Keratinocyte (primary cell): ENCODE data around the gene DNM2. TPM values are rescaled to one million over a fixed set of nuclear protein-coding genes. Genes with fewer than 3 reads are reported as not detected.
"Not testable (repeated sequence)": the region's sequence is repeated elsewhere in the genome, so short reads cannot be mapped to it uniquely, and the experiment has no call there.

ENCODE experiments used
- DNase-seq: peaks from one replicate; pipeline ENCODE4 v3.0.0-alpha.2; 2011; ENCODE audit warnings: low read depth, missing footprints, low spot score
- FAIRE-seq: peaks from 2 replicates; lab custom pipeline; 2011; peaks lifted over from hg19 to GRCh38; lab: Jason Lieb, UNC
- H2AFZ ChIP-seq: 2 replicates; pipeline ENCODE4 v1.6.0; 2012; ENCODE audit warnings: low read length, control low read depth, inconsistent platforms; ENCODE audit not compliant: control insufficient read depth
- H3K27ac ChIP-seq: 2 replicates; pipeline ENCODE4 v1.5.1; 2011; ENCODE audit warnings: low read length; ENCODE audit not compliant: control insufficient read depth, insufficient read depth
- H3K27me3 ChIP-seq: 3 replicates; pipeline ENCODE4 v1.6.0; 2011; ENCODE audit warnings: low read length; ENCODE audit not compliant: control insufficient read depth, insufficient read depth; ENCODE audit errors: extremely low read depth
- H3K36me3 ChIP-seq, 2 experiments: 2 replicates in 1 of 2; 3 replicates in 1 of 2; pipeline ENCODE4 v1.5.1; 2011; ENCODE audit warnings: low read length in 2 of 2, mild to moderate bottlenecking in 1 of 2; ENCODE audit not compliant: control insufficient read depth in 2 of 2, insufficient read depth in 2 of 2; ENCODE audit errors: extremely low read depth in 1 of 2
- H3K4me1 ChIP-seq: 3 replicates; pipeline ENCODE4 v1.5.1; 2011; ENCODE audit warnings: low read length; ENCODE audit not compliant: control insufficient read depth, insufficient read depth; ENCODE audit errors: extremely low read depth
- H3K4me2 ChIP-seq: 3 replicates; pipeline ENCODE4 v1.6.0; 2011; ENCODE audit warnings: low read depth, low read length; ENCODE audit not compliant: control insufficient read depth, insufficient read depth; ENCODE audit errors: extremely low read depth
- H3K4me3 ChIP-seq, 3 experiments: fragments of 200-600 bp in 1 of 3; sonication (generic) in 1 of 3; 2 replicates in 2 of 3; 3 replicates in 1 of 3; pipeline ENCODE4 v1.5.1; 2011 to 2016; ENCODE audit warnings: low read length in 3 of 3, mild to moderate bottlenecking in 3 of 3, control low read depth in 2 of 3, inconsistent platforms in 1 of 3, low read depth in 1 of 3, mixed read lengths in 1 of 3, mixed run types in 1 of 3, moderate library complexity in 1 of 3; ENCODE audit not compliant: control insufficient read depth in 2 of 3, insufficient read depth in 2 of 3; ENCODE audit errors: extremely low read depth in 1 of 3
- H3K79me2 ChIP-seq: 2 replicates; pipeline ENCODE4 v1.6.0; 2012; ENCODE audit warnings: low read length; ENCODE audit not compliant: control insufficient read depth, insufficient read depth
- H3K9ac ChIP-seq: 3 replicates; pipeline ENCODE4 v1.6.0; 2011; ENCODE audit warnings: low read length; ENCODE audit not compliant: control insufficient read depth, insufficient read depth; ENCODE audit errors: extremely low read depth
- H3K9me1 ChIP-seq: 3 replicates; pipeline ENCODE4 v1.6.0; 2011; ENCODE audit warnings: low read length; ENCODE audit not compliant: control insufficient read depth, insufficient read depth; ENCODE audit errors: extremely low read depth
- H3K9me3 ChIP-seq: 2 replicates; pipeline ENCODE4 v1.5.1; 2012; ENCODE audit warnings: low read depth, low read length; ENCODE audit not compliant: control insufficient read depth
- H4K20me1 ChIP-seq: 3 replicates; pipeline ENCODE4 v1.6.0; 2011; ENCODE audit warnings: low read length; ENCODE audit not compliant: control insufficient read depth, insufficient read depth; ENCODE audit errors: extremely low read depth
- CTCF ChIP-seq, 3 experiments: IDR thresholded peaks in 1 of 3; conservative IDR thresholded peaks in 1 of 3; optimal IDR thresholded peaks in 1 of 3; 2 replicates in 2 of 3; 3 replicates in 1 of 3; pipeline versions ENCODE3 to v1.5.1; 2011; ENCODE audit warnings: low read length in 3 of 3, mild to moderate bottlenecking in 3 of 3, moderate library complexity in 2 of 3, control low read depth in 1 of 3, inconsistent platforms in 1 of 3; ENCODE audit not compliant: insufficient read depth in 2 of 3; ENCODE audit errors: extremely low read depth in 1 of 3
- EZH2 ChIP-seq: IDR thresholded peaks from one replicate; pipeline ENCODE4 v1.6.1; 2012; ENCODE audit warnings: inconsistent platforms, mild to moderate bottlenecking, low read length, moderate library complexity
- dilution Hi-C: fragments of 300-500 bp; cut with MboI; formaldehyde crosslinking; loops from one replicate; pipeline ENCODE4 v1.7.0; 2020; ENCODE audit warnings: low sequenced_read_pairs; ENCODE audit not compliant: extremely low pct_ligation_motif_present
- polyA plus RNA-seq, 5 experiments: library from polyadenylated mRNA; depleted of rRNA in 3 of 5; stranded (reverse) in 3 of 5; stranded (forward) in 1 of 5; unstranded in 1 of 5; fragments of >200 nt; gene quantifications; 1 replicate in 1 of 5; 2 replicates in 3 of 5; 3 replicates in 1 of 5; pipeline versions ENCODE4 v1.2.1 to v1.2.3, GENCODE V29; 2011 to 2012; ENCODE audit warnings: missing spikeins in 2 of 5, low read depth in 1 of 5, low replicate concordance in 1 of 5

DNM2 gene
- polyA plus RNA-seq, 1 donor (not counting 4 experiments of a cell fraction or from before 2014, with no cell fraction given) = 60.1 TPM

- no peaks in the 10 kb centered on the region for H3K9me3 ChIP-seq
- peaks cover 91% of the 10 kb centered on the region for H3K79me2 ChIP-seq
- no peak overlapping the region for H3K9ac ChIP-seq
- peaks cover 62% of the 10 kb centered on the region for H4K20me1 ChIP-seq
- H3K27me3 ChIP-seq = no peaks in the 10 kb centered on the region
- no peak overlapping the region for H3K27ac ChIP-seq
- H3K9me1 ChIP-seq = peaks cover 3% of the 10 kb centered on the region
- H3K4me2 ChIP-seq = no peak overlapping the region
- peaks cover 16 to 43% of the 10 kb centered on the region in 2 experiments for H3K36me3 ChIP-seq
- H3K4me3 ChIP-seq = no peak overlapping the region
- H2AFZ ChIP-seq = no peak overlapping the region
- H3K4me1 ChIP-seq = peaks cover 9% of the 10 kb centered on the region
- no peak for DNase-seq
- dilution Hi-C loops = no loop called here
- FAIRE-seq = no peak
- TF ChIP-seq EZH2 (no peak), CTCF (optimal IDR thresholded peaks at IDR 0.05 in 1 of 3, IDR thresholded peaks at IDR 0.05 in 1 of 3, conservative IDR thresholded peaks at IDR 0.05 in 1 of 3; ENCODE audit: extremely low read depth in 1 of 3, insufficient read depth in 2 of 3, low read length in 3 of 3) (no peak)
These were observed 47.7 kb upstream of the DNM2 start for GRCh38 chr19:10670182-10670581.

- H3K36me3 ChIP-seq = peaks cover 18 to 46% of the 10 kb centered on the region in 2 experiments
- peaks cover 3% of the 10 kb centered on the region for H3K9me1 ChIP-seq
- H3K4me3 ChIP-seq = no peak overlapping the region
- no peak overlapping the region for H3K4me2 ChIP-seq
- peaks cover 89% of the 10 kb centered on the region for H3K79me2 ChIP-seq
- no peaks in the 10 kb centered on the region for H3K27me3 ChIP-seq
- peaks cover 63% of the 10 kb centered on the region for H4K20me1 ChIP-seq
- H3K9me3 ChIP-seq = no peaks in the 10 kb centered on the region
- TF ChIP-seq EZH2 (no peak), CTCF (optimal IDR thresholded peaks at IDR 0.05 in 1 of 3, IDR thresholded peaks at IDR 0.05 in 1 of 3, conservative IDR thresholded peaks at IDR 0.05 in 1 of 3; ENCODE audit: extremely low read depth in 1 of 3, insufficient read depth in 2 of 3, low read length in 3 of 3) (no peak)
- DNase-seq = no peak
- H3K27ac ChIP-seq = no peak overlapping the region
- H3K9ac ChIP-seq = no peak overlapping the region
- dilution Hi-C loops = no loop called here
- no peak overlapping the region for H2AFZ ChIP-seq
- no peak for FAIRE-seq
- H3K4me1 ChIP-seq = peaks cover 9% of the 10 kb centered on the region
These were observed 46.7 kb upstream of the DNM2 start for GRCh38 chr19:10670876-10671804.

GRCh38 chr19:10671922-10672321 is 46.0 kb upstream of the DNM2 start:
- H3K9ac ChIP-seq, H3K27me3 ChIP-seq, DNase-seq, dilution Hi-C loops, H3K27ac ChIP-seq, H3K4me1 ChIP-seq, H3K4me2 ChIP-seq, H2AFZ ChIP-seq, H3K4me3 ChIP-seq, H3K9me1 ChIP-seq, FAIRE-seq, H3K9me3 ChIP-seq: not testable (repeated sequence)
- Histone ChIP-seq H3K36me3 (peaks cover 15 to 44% of the 10 kb centered on the region in 2 experiments), H3K79me2 (peaks cover 84% of the 10 kb centered on the region), H4K20me1 (peaks cover 55% of the 10 kb centered on the region)
